Measurements from ENCODE around the gene BRICD5. TPM values are rescaled to one million over a fixed set of nuclear protein-coding genes. Genes with fewer than 3 reads are reported as not detected.

BRICD5 gene
- total and polyA plus RNA-seq, 2 of the 4 experiments (the other 2 are of a cell fraction), result 0.18 to 0.94 TPM

- CTCF ChIA-PET, result interaction anchor here (1.2 kb wide), 1 partner anchor 11 kb away, joined by 4 read pairs; no protein-coding TSS in a partner anchor
- peak overlapping the region; percentile 6 for H3K4me3 ChIP-seq (ENCODE audit: insufficient read depth, low read depth, low read length)
- no peak overlapping the region for H4K8ac ChIP-seq (ENCODE audit: low read depth in 2 of 2, low read length in 2 of 2)
- no peak for DNase-seq
- no peaks in the 10 kb centered on the region for H3K9me1 ChIP-seq (ENCODE audit: insufficient read depth, low read length)
- no peak overlapping the region for H2AK5ac ChIP-seq (ENCODE audit: low read depth, low read length)
- H3K56ac ChIP-seq (ENCODE audit: extremely low read depth, insufficient read depth, low read length), result no peak overlapping the region
- H3K27me3 ChIP-seq (ENCODE audit: control insufficient read depth, insufficient read depth, low read length), result peaks cover 9% of the 10 kb centered on the region
- H4K20me1 ChIP-seq (ENCODE audit: insufficient read depth, low read length), result peaks cover 14% of the 10 kb centered on the region
- intact Hi-C loops (cut with micrococcal nuclease), result no loop called here
- H3K4me2 ChIP-seq (ENCODE audit: low read depth, low read length), result peak overlapping the region; percentile 68
- no peak for TF ChIP-seq BHLHE40 (IDR thresholded peaks at IDR 0.05; ENCODE audit: low read depth, low read length)
- TF ChIP-seq USF2 (IDR thresholded peaks at IDR 0.05; ENCODE audit: low read depth, low read length), result no peak
- peaks cover 5% of the 10 kb centered on the region; the same call in 1 of the 2 replicates for H3K4me1 ChIP-seq (ENCODE audit: control insufficient read depth, insufficient read depth, low read length)
- H3K4ac ChIP-seq (ENCODE audit: low read depth, low read length), result no peak overlapping the region
- no peak overlapping the region for H3K14ac ChIP-seq (replicated peaks; ENCODE audit: low read depth, low read length)
- H3K9me3 ChIP-seq (ENCODE audit: control insufficient read depth, insufficient read depth, low read length), result no peaks in the 10 kb centered on the region
- no peak overlapping the region for H2BK20ac ChIP-seq (ENCODE audit: low read depth, low read length)
- no peaks in the 10 kb centered on the region for H3K79me1 ChIP-seq (ENCODE audit: low read depth in 1 of 2, low read length in 2 of 2)
- POLR2A ChIA-PET (ENCODE audit: unreplicated experiment), result no interaction called here
- H3K23ac ChIP-seq (ENCODE audit: low read depth, low read length), result no peak overlapping the region
- dilution Hi-C loops (cut with HindIII; ENCODE audit: low sequenced_read_pairs, unreplicated experiment), result no loop called here
- H3K36me3 ChIP-seq (ENCODE audit: control insufficient read depth, insufficient read depth, low read length), result peaks cover 36% of the 10 kb centered on the region
- no peak overlapping the region for H3K9ac ChIP-seq (ENCODE audit: low read depth, low read length)
- H2BK120ac ChIP-seq (ENCODE audit: low read depth, low read length), result no peak overlapping the region
- no peak overlapping the region for H2BK5ac ChIP-seq (ENCODE audit: low read depth, low read length, poor library complexity, severe bottlenecking)
- peak overlapping the region; percentile 43 for H2AFZ ChIP-seq (replicated peaks; ENCODE audit: low read length, poor library complexity)
- 15% methylated on average over 14 of the region's 40 CpGs; no CpG with 5 or more reads in 1 of the 2 experiments for WGBS, 2 experiments (ENCODE audit: extremely low coverage in 2 of 2, insufficient read length in 1 of 2)
- no peak overlapping the region for H3K18ac ChIP-seq (ENCODE audit: low read depth, low read length)
- H4K91ac ChIP-seq (ENCODE audit: insufficient read depth, low read depth, low read length), result no peak overlapping the region
- no peak overlapping the region for H4K5ac ChIP-seq (ENCODE audit: low read depth, low read length)
- no peak overlapping the region for H3K27ac ChIP-seq (ENCODE audit: insufficient read depth, low read length)
- no TSS peak for BruUV-seq (replicated peaks)
- no peak for ATAC-seq (ENCODE audit: low read depth)
- H2AK9ac ChIP-seq (replicated peaks; ENCODE audit: low read depth, low read length, poor library complexity), result peak overlapping the region; percentile 65
- no peak overlapping the region for H2BK15ac ChIP-seq (ENCODE audit: low read depth, low read length)
- in situ Hi-C loops (cut with MboI; ENCODE audit: low sequenced_read_pairs), result no loop called here
Observed at GRCh38 chr16:2237102-2237482, 26.4 kb upstream of the BRICD5 start.

Measured in IMR-90 (cell line).